HuH-7.5 (cell line): ENCODE measurements around the gene PGM2L1.
A peak's percentile ranks its signal among the peaks of the same experiment; 100 is the strongest.
"Not testable (repeated sequence)": the region's sequence is repeated elsewhere in the genome, so short reads cannot be mapped to it uniquely, and the experiment has no call there.

Experiments
- DNase-seq: peaks from one replicate; pipeline ENCODE4 v3.0.0; 2011; ENCODE audit warnings: low spot score

The PGM2L1 gene

GRCh38 chr11:74398244-74399159, at the start of gene PGM2L1:
PGM2L1 (minus strand) TSS chr11:74398433; CDS start chr11:74398161, 272 bp downstream.
- peak; percentile 80 for DNase-seq

GRCh38 chr11:74447720-74448119, 49.5 kb upstream of the PGM2L1 start:
- DNase-seq = no peak

- no peak for DNase-seq
These were observed 48.3 kb upstream of the PGM2L1 start for GRCh38 chr11:74446532-74446938.

GRCh38 chr11:74444173-74444826, 46.1 kb upstream of the PGM2L1 start:
- DNase-seq = no peak

GRCh38 chr11:74443071-74443864, 45.0 kb upstream of the PGM2L1 start:
- DNase-seq = peak; percentile 14

- DNase-seq = no peak
These were observed 44.4 kb upstream of the PGM2L1 start for GRCh38 chr11:74442636-74443035.

- DNase-seq = no peak
These were observed 40.4 kb upstream of the PGM2L1 start for GRCh38 chr11:74438681-74439080.

GRCh38 chr11:74437441-74438042, 39.3 kb upstream of the PGM2L1 start:
- DNase-seq = no peak

- no peak for DNase-seq
These were observed 36.3 kb upstream of the PGM2L1 start for GRCh38 chr11:74434528-74434927.

GRCh38 chr11:74429205-74429604, 31.0 kb upstream of the PGM2L1 start:
- DNase-seq = no peak

- DNase-seq = no peak
These were observed 29.2 kb upstream of the PGM2L1 start for GRCh38 chr11:74427384-74427886.

- no peak for DNase-seq
These were observed 26.9 kb upstream of the PGM2L1 start for GRCh38 chr11:74425100-74425499.

- DNase-seq = no peak
These were observed 20.3 kb upstream of the PGM2L1 start for GRCh38 chr11:74418509-74418895.

- no peak for DNase-seq
These were observed 19.8 kb upstream of the PGM2L1 start for GRCh38 chr11:74417860-74418508.

- DNase-seq = no peak
These were observed 19.2 kb upstream of the PGM2L1 start for GRCh38 chr11:74417379-74417804.

GRCh38 chr11:74416974-74417373, 18.7 kb upstream of the PGM2L1 start:
- not testable (repeated sequence) for DNase-seq

GRCh38 chr11:74412733-74413359, 14.6 kb upstream of the PGM2L1 start:
- DNase-seq = no peak

- DNase-seq = no peak
These were observed 14.1 kb upstream of the PGM2L1 start for GRCh38 chr11:74412321-74412720.

- DNase-seq = no peak
These were observed 11.4 kb upstream of the PGM2L1 start for GRCh38 chr11:74409633-74410032.

- no peak for DNase-seq
These were observed 5.5 kb upstream of the PGM2L1 start for GRCh38 chr11:74403607-74404321.
